ENCODE measurements around the gene FMNL1.

DNA sequence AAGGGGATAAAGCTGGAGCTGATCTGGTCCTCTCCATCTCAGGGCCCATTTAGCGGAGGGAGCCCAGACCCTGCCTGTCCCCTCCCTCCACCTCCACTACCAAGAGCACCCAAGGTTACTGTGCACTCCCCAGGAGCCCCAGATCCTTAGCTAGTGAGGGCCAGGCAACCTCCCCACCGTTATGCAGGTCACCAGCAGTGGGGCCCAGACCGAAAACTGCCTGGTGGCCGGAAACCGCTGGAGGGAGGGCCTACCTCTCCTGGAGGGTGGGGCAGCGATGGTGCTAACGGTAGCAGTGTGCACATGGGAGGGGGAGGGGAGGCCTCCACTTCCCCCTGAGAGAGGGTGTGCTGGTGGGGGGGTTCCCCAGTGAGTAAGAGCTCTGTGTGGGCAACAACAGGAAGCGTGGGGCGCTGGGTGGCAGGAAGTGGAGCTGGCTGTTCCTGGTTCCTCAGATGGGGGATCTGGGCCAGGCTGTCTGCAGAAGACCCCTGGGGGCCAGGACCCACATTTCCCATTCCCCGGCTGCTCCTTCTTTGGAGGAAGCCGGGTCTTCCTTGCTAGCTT, 4.4 kb downstream of the FMNL1 start:
- TF ChIP-seq, protein P1, sequence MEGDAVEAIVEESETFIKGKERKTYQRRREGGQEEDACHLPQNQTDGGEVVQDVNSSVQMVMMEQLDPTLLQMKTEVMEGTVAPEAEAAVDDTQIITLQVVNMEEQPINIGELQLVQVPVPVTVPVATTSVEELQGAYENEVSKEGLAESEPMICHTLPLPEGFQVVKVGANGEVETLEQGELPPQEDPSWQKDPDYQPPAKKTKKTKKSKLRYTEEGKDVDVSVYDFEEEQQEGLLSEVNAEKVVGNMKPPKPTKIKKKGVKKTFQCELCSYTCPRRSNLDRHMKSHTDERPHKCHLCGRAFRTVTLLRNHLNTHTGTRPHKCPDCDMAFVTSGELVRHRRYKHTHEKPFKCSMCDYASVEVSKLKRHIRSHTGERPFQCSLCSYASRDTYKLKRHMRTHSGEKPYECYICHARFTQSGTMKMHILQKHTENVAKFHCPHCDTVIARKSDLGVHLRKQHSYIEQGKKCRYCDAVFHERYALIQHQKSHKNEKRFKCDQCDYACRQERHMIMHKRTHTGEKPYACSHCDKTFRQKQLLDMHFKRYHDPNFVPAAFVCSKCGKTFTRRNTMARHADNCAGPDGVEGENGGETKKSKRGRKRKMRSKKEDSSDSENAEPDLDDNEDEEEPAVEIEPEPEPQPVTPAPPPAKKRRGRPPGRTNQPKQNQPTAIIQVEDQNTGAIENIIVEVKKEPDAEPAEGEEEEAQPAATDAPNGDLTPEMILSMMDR (IDR thresholded peaks at IDR 0.05), result no peak
- no peak for TF ChIP-seq ZFX (IDR thresholded peaks at IDR 0.05; ENCODE audit: borderline replicate concordance)
